Mononuclear cell (primary cell): ENCODE results near the gene PPP1R2C. TPM values are rescaled to one million over a fixed set of nuclear protein-coding genes. Genes with fewer than 3 reads are reported as not detected.

Source experiments
- H3K27me3 ChIP-seq: 2 replicates; pipeline ENCODE4 v1.6.0; 2011; ENCODE audit warnings: low read length, control low read depth; ENCODE audit not compliant: insufficient read depth
- H3K4me1 ChIP-seq: 2 replicates; pipeline ENCODE4 v1.5.1; 2011; ENCODE audit warnings: mild to moderate bottlenecking, low read length, control low read depth; ENCODE audit not compliant: insufficient read depth
- H3K4me3 ChIP-seq: 2 replicates; pipeline ENCODE4 v1.5.1; 2011; ENCODE audit warnings: mild to moderate bottlenecking, low read length, moderate library complexity
- H3K9me3 ChIP-seq: 2 replicates; pipeline ENCODE4 v1.5.1; 2011; ENCODE audit warnings: low read depth, mild to moderate bottlenecking, control low read depth, low read length
- total RNA-seq: library from RNA; depleted of rRNA; stranded (reverse); fragments of >200 nt; gene quantifications from one replicate; pipeline ENCODE4 v1.2.3, GENCODE V29; 2012

Gene PPP1R2C
- 6.0 TPM for total RNA-seq

GRCh38 chrX:42778096-42778495, at the start of gene PPP1R2C:
Gene PPP1R2C (minus strand): TSS chrX:42778163. CDS start chrX:42778079, 84 bp downstream.
- Histone ChIP-seq H3K9me3 (no peaks in the 10 kb centered on the region), H3K27me3 (no peaks in the 10 kb centered on the region), H3K4me3 (no peak within 1 kb of the TSS)

GRCh38 chrX:42825201-42825600, 47.2 kb upstream of the PPP1R2C start:
- Histone ChIP-seq H3K4me3 (no peak overlapping the region), H3K4me1 (no peaks in the 10 kb centered on the region), H3K27me3 (no peaks in the 10 kb centered on the region), H3K9me3 (no peaks in the 10 kb centered on the region)

More at GRCh38 chrX:42778096-42778495, at the start of gene PPP1R2C:
- no peaks in the 10 kb centered on the region for H3K4me1 ChIP-seq

GRCh38 chrX:42824541-42824940, 46.6 kb upstream of the PPP1R2C start:
- H3K4me1 ChIP-seq: no peaks in the 10 kb centered on the region
- no peaks in the 10 kb centered on the region for H3K27me3 ChIP-seq
- H3K9me3 ChIP-seq: no peaks in the 10 kb centered on the region
- H3K4me3 ChIP-seq: no peak overlapping the region

- no peak overlapping the region for H3K4me3 ChIP-seq
- H3K4me1 ChIP-seq: no peaks in the 10 kb centered on the region
- H3K27me3 ChIP-seq: no peaks in the 10 kb centered on the region
- H3K9me3 ChIP-seq: no peaks in the 10 kb centered on the region
These were observed 45.5 kb upstream of the PPP1R2C start for GRCh38 chrX:42823443-42823842.

GRCh38 chrX:42821803-42822443, 44.0 kb upstream of the PPP1R2C start:
- H3K4me3 ChIP-seq: no peak overlapping the region
- no peaks in the 10 kb centered on the region for H3K9me3 ChIP-seq
- H3K27me3 ChIP-seq: no peaks in the 10 kb centered on the region
- H3K4me1 ChIP-seq: no peaks in the 10 kb centered on the region

- Histone ChIP-seq H3K9me3 (no peaks in the 10 kb centered on the region), H3K27me3 (no peaks in the 10 kb centered on the region), H3K4me1 (no peaks in the 10 kb centered on the region), H3K4me3 (no peak overlapping the region)
These were observed 40.4 kb upstream of the PPP1R2C start for GRCh38 chrX:42818151-42818921.

- Histone ChIP-seq H3K27me3 (no peaks in the 10 kb centered on the region), H3K9me3 (no peaks in the 10 kb centered on the region), H3K4me3 (no peak overlapping the region), H3K4me1 (no peaks in the 10 kb centered on the region)
These were observed 31.6 kb upstream of the PPP1R2C start for GRCh38 chrX:42809569-42809968.

GRCh38 chrX:42807393-42807792, 29.4 kb upstream of the PPP1R2C start:
- Histone ChIP-seq H3K27me3 (no peaks in the 10 kb centered on the region), H3K4me1 (no peaks in the 10 kb centered on the region), H3K4me3 (no peak overlapping the region), H3K9me3 (no peaks in the 10 kb centered on the region)

- Histone ChIP-seq H3K4me3 (no peak overlapping the region), H3K9me3 (no peaks in the 10 kb centered on the region), H3K4me1 (no peaks in the 10 kb centered on the region), H3K27me3 (no peaks in the 10 kb centered on the region)
These were observed 26.6 kb upstream of the PPP1R2C start for GRCh38 chrX:42804524-42804923.

GRCh38 chrX:42803320-42803719, 25.4 kb upstream of the PPP1R2C start:
- no peaks in the 10 kb centered on the region for H3K4me1 ChIP-seq
- H3K27me3 ChIP-seq: no peaks in the 10 kb centered on the region
- no peaks in the 10 kb centered on the region for H3K9me3 ChIP-seq
- H3K4me3 ChIP-seq: no peak overlapping the region

- Histone ChIP-seq H3K4me1 (no peaks in the 10 kb centered on the region), H3K27me3 (no peaks in the 10 kb centered on the region), H3K9me3 (no peaks in the 10 kb centered on the region), H3K4me3 (no peak overlapping the region)
These were observed 19.8 kb upstream of the PPP1R2C start for GRCh38 chrX:42797651-42798269.

- Histone ChIP-seq H3K4me1 (no peaks in the 10 kb centered on the region), H3K9me3 (no peaks in the 10 kb centered on the region), H3K4me3 (no peak overlapping the region), H3K27me3 (no peaks in the 10 kb centered on the region)
These were observed 5.5 kb upstream of the PPP1R2C start for GRCh38 chrX:42783451-42783850.

GRCh38 chrX:42776195-42776594, 1.8 kb downstream of the PPP1R2C start:
- Histone ChIP-seq H3K4me1 (no peaks in the 10 kb centered on the region), H3K9me3 (no peaks in the 10 kb centered on the region), H3K27me3 (no peaks in the 10 kb centered on the region), H3K4me3 (no peak overlapping the region)

- H3K4me3 ChIP-seq: no peak overlapping the region
- no peaks in the 10 kb centered on the region for H3K4me1 ChIP-seq
- H3K9me3 ChIP-seq: no peaks in the 10 kb centered on the region
- H3K27me3 ChIP-seq: no peaks in the 10 kb centered on the region
These were observed 5.1 kb downstream of the PPP1R2C start for GRCh38 chrX:42772874-42773273.

- Histone ChIP-seq H3K4me3 (no peak overlapping the region), H3K27me3 (no peaks in the 10 kb centered on the region), H3K4me1 (no peaks in the 10 kb centered on the region)
These were observed 6.2 kb downstream of the PPP1R2C start for GRCh38 chrX:42771506-42772335.

More at GRCh38 chrX:42771506-42772335, 6.2 kb downstream of the PPP1R2C start:
- H3K9me3 ChIP-seq: no peaks in the 10 kb centered on the region
